Naive thymus-derived CD4-positive, alpha-beta T cell (primary cell): ENCODE data around the gene MMP17. TPM values are rescaled to one million over a fixed set of nuclear protein-coding genes. Genes with fewer than 3 reads are reported as not detected.

Experiments
- ATAC-seq: fragments of 150-1000 bp; cut with Tn5 transposase; 2 replicates; pipeline ENCODE4 v1.10.0; 2021; ENCODE audit warnings: mild to moderate bottlenecking, moderate library complexity
- CTCF ChIA-PET: fragments of 350-600 bp; sonication (Branson Sonifier 250); formaldehyde crosslinking; loops from one replicate; lab custom pipeline; 2021; ENCODE audit warnings: antibody characterized with exemption; lab: Charles Lee
- POLR2A ChIA-PET: fragments of 350-600 bp; sonication (Branson Sonifier 250); formaldehyde crosslinking; loops from one replicate; lab custom pipeline; 2021; ENCODE audit warnings: antibody characterized with exemption, inconsistent platforms; lab: Charles Lee
- DNase-seq, 9 donors: peaks; one replicate each; pipeline versions ENCODE4 v3.0.0 to v3.0.0-alpha.2; 2020 to 2022; ENCODE audit warnings: mixed read lengths in 1 of 9
- H3K27ac ChIP-seq: one replicate; pipeline ENCODE4 v1.7.0; 2013; ENCODE audit warnings: mild to moderate bottlenecking, low read depth, low read length, moderate library complexity
- H3K27me3 ChIP-seq, 2 donors: one replicate each; pipeline ENCODE4 v1.7.0; 2013; ENCODE audit warnings: low read length in 2 of 2, mild to moderate bottlenecking in 2 of 2, moderate library complexity in 2 of 2; ENCODE audit not compliant: control insufficient read depth in 2 of 2, insufficient read depth in 2 of 2
- H3K36me3 ChIP-seq, 3 experiments: 1 replicate in 2 of 3; 2 replicates in 1 of 3; pipeline ENCODE4 v1.7.0; 2013; ENCODE audit warnings: low read length in 3 of 3, mild to moderate bottlenecking in 3 of 3, moderate library complexity in 1 of 3; ENCODE audit not compliant: insufficient read depth in 3 of 3, control insufficient read depth in 2 of 3
- H3K4me1 ChIP-seq, 2 donors: one replicate each; pipeline ENCODE4 v1.7.0; 2013; ENCODE audit warnings: low read length in 2 of 2, mild to moderate bottlenecking in 2 of 2, moderate library complexity in 1 of 2; ENCODE audit not compliant: control insufficient read depth in 2 of 2, insufficient read depth in 2 of 2
- H3K4me3 ChIP-seq: 2 replicates; pipeline ENCODE4 v1.7.0; 2013; ENCODE audit warnings: mild to moderate bottlenecking, low read length
- H3K9me3 ChIP-seq, 3 experiments: 1 replicate in 2 of 3; 2 replicates in 1 of 3; pipeline ENCODE4 v1.7.0; 2013; ENCODE audit warnings: low read length in 3 of 3; ENCODE audit not compliant: control insufficient read depth in 2 of 3
- H3K27ac Mint-ChIP-seq, 9 donors: one replicate each; pipeline ENCODE4 v1.8.0; 2020 to 2022; ENCODE audit warnings: mixed read lengths in 9 of 9, mild to moderate bottlenecking in 8 of 9, moderate library complexity in 5 of 9, inconsistent platforms in 2 of 9
- H3K27me3 Mint-ChIP-seq, 5 donors: one replicate each; pipeline ENCODE4 v1.8.0; 2021 to 2022; ENCODE audit warnings: mixed read lengths in 5 of 5, mild to moderate bottlenecking in 1 of 5
- H3K36me3 Mint-ChIP-seq, 5 donors: one replicate each; pipeline ENCODE4 v1.8.0; 2020 to 2022; ENCODE audit warnings: mixed read lengths in 5 of 5, mild to moderate bottlenecking in 3 of 5, inconsistent platforms in 1 of 5
- H3K4me1 Mint-ChIP-seq, 7 donors: one replicate each; pipeline ENCODE4 v1.8.0; 2020 to 2022; ENCODE audit warnings: mixed read lengths in 7 of 7, mild to moderate bottlenecking in 3 of 7, inconsistent platforms in 1 of 7
- H3K4me3 Mint-ChIP-seq, 10 donors: one replicate each; pipeline ENCODE4 v1.8.0; 2020 to 2022; ENCODE audit warnings: mild to moderate bottlenecking in 10 of 10, mixed read lengths in 10 of 10, moderate library complexity in 6 of 10, inconsistent platforms in 2 of 10
- H3K9me3 Mint-ChIP-seq, 11 donors: one replicate each; pipeline ENCODE4 v1.8.0; 2020 to 2022; ENCODE audit warnings: mixed read lengths in 11 of 11, mild to moderate bottlenecking in 4 of 11, inconsistent platforms in 1 of 11, moderate library complexity in 1 of 11
- intact Hi-C, 2 donors: fragments of 100-400 bp; cut with micrococcal nuclease; formaldehyde crosslinking; loops; one replicate each; pipeline ENCODE4 v1.15.1; 2023
- polyA plus RNA-seq, 2 donors: library from polyadenylated mRNA; unstranded; fragments of 300-500 nt; fragmentation: Illumina TruSeq; gene quantifications; one replicate each; pipeline ENCODE4 v1.2.3, GENCODE V29; 2021
- total RNA-seq, 6 experiments: library from RNA in 5 of 6; stranded (reverse) in 5 of 6; gene quantifications; 1 replicate in 5 of 6; 2 replicates in 1 of 6; pipeline ENCODE4 v1.2.3 and lab custom pipeline; 2021 to 2026

Gene MMP17
- total and polyA plus RNA-seq, 7 experiments from 2014 or later: 1.1 to 9.3 TPM; not detected in 5

GRCh38 chr12:131794573-131794972 lies 33.6 kb upstream of the MMP17 start:
- ATAC-seq (no peak), DNase-seq (no peak)
- Histone ChIP-seq H3K4me1 (no peaks in the 10 kb centered on the region), H3K36me3 (peaks cover 0 to 86% (median 3%) of the 10 kb centered on the region in 3 experiments), H3K9me3 (no peaks in the 10 kb centered on the region), H3K4me3 (no peak overlapping the region), H3K27me3 (no peaks in the 10 kb centered on the region), H3K27ac (no peak overlapping the region)
- intact Hi-C loops: no loop called here
- peaks cover 0 to 3% (median 0%) of the 10 kb centered on the region in 11 donors for H3K9me3 Mint-ChIP-seq
- no peak overlapping the region for H3K27ac Mint-ChIP-seq
- POLR2A ChIA-PET: no interaction called here
- peaks cover 0 to 6% (median 0%) of the 10 kb centered on the region in 7 donors for H3K4me1 Mint-ChIP-seq
- CTCF ChIA-PET: no interaction called here
- H3K27me3 Mint-ChIP-seq: no peaks in the 10 kb centered on the region
- peaks cover 4 to 50% (median 23%) of the 10 kb centered on the region in 5 donors for H3K36me3 Mint-ChIP-seq
- H3K4me3 Mint-ChIP-seq: no peak overlapping the region

GRCh38 chr12:131795064-131795463 lies 33.1 kb upstream of the MMP17 start:
- no peak overlapping the region for H3K4me3 ChIP-seq
- DNase-seq (no peak), ATAC-seq (no peak)
- Mint-ChIP-seq H3K36me3 (peaks cover 1 to 46% (median 19%) of the 10 kb centered on the region in 5 donors), H3K27ac (peak overlapping the region in 1 of 9 donors; percentile 28), H3K4me1 (peaks cover 0 to 6% (median 0%) of the 10 kb centered on the region in 7 donors), H3K4me3 (no peak overlapping the region), H3K27me3 (no peaks in the 10 kb centered on the region), H3K9me3 (peaks cover 0 to 3% (median 0%) of the 10 kb centered on the region in 11 donors)
- peaks cover 0 to 86% (median 3%) of the 10 kb centered on the region in 3 experiments for H3K36me3 ChIP-seq
- H3K27ac ChIP-seq: no peak overlapping the region
- ChIA-PET POLR2A (no interaction called here), CTCF (no interaction called here)
- H3K27me3 ChIP-seq: no peaks in the 10 kb centered on the region
- H3K4me1 ChIP-seq: no peaks in the 10 kb centered on the region
- no peaks in the 10 kb centered on the region for H3K9me3 ChIP-seq
- intact Hi-C loops: no loop called here

GRCh38 chr12:131795690-131796410 lies 32.3 kb upstream of the MMP17 start:
- Mint-ChIP-seq H3K4me3 (no peak overlapping the region), H3K36me3 (peaks cover 3 to 42% (median 15%) of the 10 kb centered on the region in 5 donors), H3K4me1 (peaks cover 0 to 4% (median 0%) of the 10 kb centered on the region in 7 donors), H3K9me3 (peaks cover 0 to 3% (median 0%) of the 10 kb centered on the region in 11 donors), H3K27ac (peak overlapping the region in 5 of 9 donors; percentile 9 to 89 (median 55)), H3K27me3 (no peaks in the 10 kb centered on the region)
- peaks cover 0 to 86% (median 3%) of the 10 kb centered on the region in 3 experiments for H3K36me3 ChIP-seq
- DNase-seq: no peak
- H3K27me3 ChIP-seq: no peaks in the 10 kb centered on the region
- H3K27ac ChIP-seq: no peak overlapping the region
- intact Hi-C loops: no loop called here
- ChIA-PET CTCF (no interaction called here), POLR2A (no interaction called here)
- H3K9me3 ChIP-seq: no peaks in the 10 kb centered on the region
- H3K4me3 ChIP-seq: no peak overlapping the region
- H3K4me1 ChIP-seq: no peaks in the 10 kb centered on the region
- ATAC-seq: no peak

GRCh38 chr12:131796411-131796736 lies 31.8 kb upstream of the MMP17 start:
- Mint-ChIP-seq H3K27me3 (no peaks in the 10 kb centered on the region), H3K36me3 (peaks cover 5 to 43% (median 15%) of the 10 kb centered on the region in 5 donors), H3K27ac (peak overlapping the region in 4 of 9 donors; percentile 54 to 89 (median 60)), H3K4me3 (no peak overlapping the region), H3K4me1 (peaks cover 0 to 4% (median 0%) of the 10 kb centered on the region in 7 donors), H3K9me3 (peaks cover 0 to 3% (median 0%) of the 10 kb centered on the region in 11 donors)
- POLR2A ChIA-PET: no interaction called here
- CTCF ChIA-PET: no interaction called here
- DNase-seq (no peak), ATAC-seq (no peak)
- Histone ChIP-seq H3K27ac (no peak overlapping the region), H3K9me3 (no peaks in the 10 kb centered on the region), H3K27me3 (no peaks in the 10 kb centered on the region), H3K36me3 (peaks cover 0 to 87% (median 3%) of the 10 kb centered on the region in 3 experiments), H3K4me1 (no peaks in the 10 kb centered on the region), H3K4me3 (no peak overlapping the region)
- intact Hi-C loops: no loop called here

GRCh38 chr12:131796754-131797587 lies 31.2 kb upstream of the MMP17 start:
- H3K4me3 ChIP-seq: no peak overlapping the region
- H3K9me3 Mint-ChIP-seq: peaks cover 0 to 4% (median 0%) of the 10 kb centered on the region in 11 donors
- ATAC-seq: no peak
- H3K36me3 ChIP-seq: peaks cover 0 to 87% (median 3%) of the 10 kb centered on the region in 3 experiments
- H3K27ac Mint-ChIP-seq: peak overlapping the region in 2 of 9 donors; percentile 51 to 62
- H3K27ac ChIP-seq: no peak overlapping the region
- no peaks in the 10 kb centered on the region for H3K27me3 ChIP-seq
- H3K36me3 Mint-ChIP-seq: peaks cover 8 to 46% (median 20%) of the 10 kb centered on the region in 5 donors
- no peaks in the 10 kb centered on the region for H3K27me3 Mint-ChIP-seq
- DNase-seq: no peak
- H3K4me3 Mint-ChIP-seq: no peak overlapping the region
- POLR2A ChIA-PET: no interaction called here
- CTCF ChIA-PET: no interaction called here
- no peaks in the 10 kb centered on the region for H3K9me3 ChIP-seq
- no peaks in the 10 kb centered on the region for H3K4me1 ChIP-seq
- intact Hi-C loops: no loop called here
- peaks cover 0 to 5% (median 0%) of the 10 kb centered on the region in 7 donors for H3K4me1 Mint-ChIP-seq

GRCh38 chr12:131797588-131797934 lies 30.6 kb upstream of the MMP17 start:
- intact Hi-C loops: no loop called here
- Histone ChIP-seq H3K4me1 (no peaks in the 10 kb centered on the region), H3K27me3 (no peaks in the 10 kb centered on the region), H3K36me3 (peaks cover 0 to 87% (median 3%) of the 10 kb centered on the region in 3 experiments), H3K9me3 (no peaks in the 10 kb centered on the region), H3K4me3 (no peak overlapping the region), H3K27ac (no peak overlapping the region)
- CTCF ChIA-PET: no interaction called here
- Mint-ChIP-seq H3K27me3 (no peaks in the 10 kb centered on the region), H3K9me3 (peaks cover 0 to 4% (median 0%) of the 10 kb centered on the region in 11 donors), H3K4me3 (no peak overlapping the region), H3K4me1 (peaks cover 0 to 5% (median 0%) of the 10 kb centered on the region in 7 donors), H3K36me3 (peaks cover 9 to 44% (median 22%) of the 10 kb centered on the region in 5 donors), H3K27ac (no peak overlapping the region)
- DNase-seq (no peak), ATAC-seq (no peak)
- POLR2A ChIA-PET: no interaction called here
